C4-2B (cell line): Measurements from ENCODE around the gene CACTIN.

Experiments
- ZFX ChIP-seq: fragments of 450-650 bp; IDR thresholded peaks from 2 replicates; pipeline ENCODE4 v1.6.1; 2017
- TF ChIP-seq, protein P1 (sequence below): fragments of 450-650 bp; conservative IDR thresholded peaks from 2 replicates; pipeline ENCODE4 v1.5.1; 2017; ENCODE audit warnings: mild to moderate bottlenecking

- TF ChIP-seq, protein P1, sequence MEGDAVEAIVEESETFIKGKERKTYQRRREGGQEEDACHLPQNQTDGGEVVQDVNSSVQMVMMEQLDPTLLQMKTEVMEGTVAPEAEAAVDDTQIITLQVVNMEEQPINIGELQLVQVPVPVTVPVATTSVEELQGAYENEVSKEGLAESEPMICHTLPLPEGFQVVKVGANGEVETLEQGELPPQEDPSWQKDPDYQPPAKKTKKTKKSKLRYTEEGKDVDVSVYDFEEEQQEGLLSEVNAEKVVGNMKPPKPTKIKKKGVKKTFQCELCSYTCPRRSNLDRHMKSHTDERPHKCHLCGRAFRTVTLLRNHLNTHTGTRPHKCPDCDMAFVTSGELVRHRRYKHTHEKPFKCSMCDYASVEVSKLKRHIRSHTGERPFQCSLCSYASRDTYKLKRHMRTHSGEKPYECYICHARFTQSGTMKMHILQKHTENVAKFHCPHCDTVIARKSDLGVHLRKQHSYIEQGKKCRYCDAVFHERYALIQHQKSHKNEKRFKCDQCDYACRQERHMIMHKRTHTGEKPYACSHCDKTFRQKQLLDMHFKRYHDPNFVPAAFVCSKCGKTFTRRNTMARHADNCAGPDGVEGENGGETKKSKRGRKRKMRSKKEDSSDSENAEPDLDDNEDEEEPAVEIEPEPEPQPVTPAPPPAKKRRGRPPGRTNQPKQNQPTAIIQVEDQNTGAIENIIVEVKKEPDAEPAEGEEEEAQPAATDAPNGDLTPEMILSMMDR: no peak
- TF ChIP-seq ZFX: no peak
These were observed 6.4 kb upstream of the CACTIN start for GRCh38 chr19:3632739-3633558.
